GM06990 (cell line): ENCODE measurements around the gene ENOX1.

Source experiments
- DNase-seq: peaks from one replicate; pipeline ENCODE4 v3.0.0-alpha.2; 2011; ENCODE audit not compliant: insufficient read length; ENCODE audit errors: extremely low read depth
- H3K27me3 ChIP-seq: replicated peaks from 2 replicates; pipeline ENCODE4 v1.6.0; 2011; ENCODE audit warnings: low read length; ENCODE audit not compliant: control insufficient read depth, insufficient read depth
- H3K36me3 ChIP-seq: 2 replicates; pipeline ENCODE4 v1.5.1; 2011; ENCODE audit warnings: low read length; ENCODE audit not compliant: control insufficient read depth, insufficient read depth
- H3K4me3 ChIP-seq: replicated peaks from 2 replicates; pipeline ENCODE4 v1.5.1; 2011; ENCODE audit warnings: low read depth, mild to moderate bottlenecking, control low read depth, low read length
- TF ChIP-seq, protein P1 (sequence below): IDR thresholded peaks from 2 replicates; pipeline ENCODE4 v1.5.1; 2011; ENCODE audit warnings: low read length, control low read depth, mild to moderate bottlenecking, inconsistent platforms; ENCODE audit not compliant: insufficient read depth, poor library complexity, severe bottlenecking

The ENOX1 gene

DNA sequence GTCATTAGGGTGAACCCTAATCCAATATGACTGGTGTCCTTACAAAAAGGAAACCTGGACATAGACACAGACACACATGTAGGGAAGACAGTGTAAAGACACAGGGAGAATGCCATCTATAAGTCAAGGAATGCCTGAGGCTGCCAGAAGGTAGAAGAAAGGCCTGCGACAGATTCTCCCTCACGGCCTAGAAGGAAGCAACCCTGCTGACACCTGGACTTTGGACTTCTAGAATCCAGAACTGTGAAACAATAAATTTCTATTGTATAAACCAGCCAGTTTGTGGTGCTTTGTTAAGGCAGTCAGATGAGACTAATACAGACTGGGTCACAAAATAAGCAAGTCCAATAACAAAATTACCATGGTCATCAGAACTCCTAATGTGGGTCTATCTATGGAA is 120.4 kb downstream of the ENOX1 start:
- DNase-seq, result no peak
- TF ChIP-seq, protein P1, sequence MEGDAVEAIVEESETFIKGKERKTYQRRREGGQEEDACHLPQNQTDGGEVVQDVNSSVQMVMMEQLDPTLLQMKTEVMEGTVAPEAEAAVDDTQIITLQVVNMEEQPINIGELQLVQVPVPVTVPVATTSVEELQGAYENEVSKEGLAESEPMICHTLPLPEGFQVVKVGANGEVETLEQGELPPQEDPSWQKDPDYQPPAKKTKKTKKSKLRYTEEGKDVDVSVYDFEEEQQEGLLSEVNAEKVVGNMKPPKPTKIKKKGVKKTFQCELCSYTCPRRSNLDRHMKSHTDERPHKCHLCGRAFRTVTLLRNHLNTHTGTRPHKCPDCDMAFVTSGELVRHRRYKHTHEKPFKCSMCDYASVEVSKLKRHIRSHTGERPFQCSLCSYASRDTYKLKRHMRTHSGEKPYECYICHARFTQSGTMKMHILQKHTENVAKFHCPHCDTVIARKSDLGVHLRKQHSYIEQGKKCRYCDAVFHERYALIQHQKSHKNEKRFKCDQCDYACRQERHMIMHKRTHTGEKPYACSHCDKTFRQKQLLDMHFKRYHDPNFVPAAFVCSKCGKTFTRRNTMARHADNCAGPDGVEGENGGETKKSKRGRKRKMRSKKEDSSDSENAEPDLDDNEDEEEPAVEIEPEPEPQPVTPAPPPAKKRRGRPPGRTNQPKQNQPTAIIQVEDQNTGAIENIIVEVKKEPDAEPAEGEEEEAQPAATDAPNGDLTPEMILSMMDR, result no peak
- Histone ChIP-seq H3K4me3 (no peak overlapping the region), H3K27me3 (no peaks in the 10 kb centered on the region), H3K36me3 (no peaks in the 10 kb centered on the region)

DNA sequence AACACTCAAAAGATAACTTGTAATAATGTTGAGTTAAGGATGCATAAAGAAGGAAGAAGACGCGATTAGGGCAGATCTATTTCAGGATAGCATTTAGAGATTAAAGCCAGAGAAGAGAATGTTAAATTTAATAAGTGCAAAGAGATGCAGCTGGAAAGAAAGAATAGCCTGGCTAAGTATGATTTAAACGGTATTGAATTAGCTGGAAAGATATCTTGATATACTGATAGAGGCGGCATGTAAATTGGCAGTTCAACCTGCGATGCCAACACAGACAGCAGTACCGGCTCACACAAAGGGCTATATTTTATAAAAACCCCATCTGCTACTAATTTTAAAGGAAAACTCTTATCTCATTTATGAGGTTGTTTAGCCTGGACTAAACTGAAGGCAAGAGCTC is 121.4 kb downstream of the ENOX1 start:
- no peak overlapping the region for H3K4me3 ChIP-seq
- DNase-seq, result no peak
- TF ChIP-seq, protein P1, result no peak
- H3K36me3 ChIP-seq, result no peaks in the 10 kb centered on the region
- no peaks in the 10 kb centered on the region for H3K27me3 ChIP-seq

DNA sequence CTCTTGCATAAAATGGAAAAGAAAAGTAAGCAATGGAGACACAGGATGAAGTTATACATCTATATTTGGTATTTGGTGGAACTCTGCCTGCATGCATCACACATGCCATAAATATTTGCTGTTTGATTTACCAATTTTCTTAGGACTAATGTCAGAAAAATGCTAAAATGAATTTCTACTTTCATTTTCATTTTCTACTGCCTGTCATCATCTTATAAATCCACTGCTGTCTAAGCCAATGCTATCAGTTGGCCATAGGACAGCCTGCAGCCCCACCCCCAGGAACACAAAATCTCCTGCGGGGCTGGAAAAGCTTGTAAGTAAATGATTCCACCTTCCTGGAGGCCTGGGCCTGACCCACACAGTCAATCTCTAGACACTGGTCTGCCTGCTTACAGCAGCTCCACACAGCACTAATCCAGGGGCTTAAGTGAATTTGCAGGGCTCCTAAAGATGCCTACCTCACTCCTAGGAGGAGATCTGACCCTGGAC is 122.0 kb downstream of the ENOX1 start:
- TF ChIP-seq, protein P1, result no peak
- no peaks in the 10 kb centered on the region for H3K27me3 ChIP-seq
- no peak for DNase-seq
- no peaks in the 10 kb centered on the region for H3K36me3 ChIP-seq
- H3K4me3 ChIP-seq, result no peak overlapping the region

DNA sequence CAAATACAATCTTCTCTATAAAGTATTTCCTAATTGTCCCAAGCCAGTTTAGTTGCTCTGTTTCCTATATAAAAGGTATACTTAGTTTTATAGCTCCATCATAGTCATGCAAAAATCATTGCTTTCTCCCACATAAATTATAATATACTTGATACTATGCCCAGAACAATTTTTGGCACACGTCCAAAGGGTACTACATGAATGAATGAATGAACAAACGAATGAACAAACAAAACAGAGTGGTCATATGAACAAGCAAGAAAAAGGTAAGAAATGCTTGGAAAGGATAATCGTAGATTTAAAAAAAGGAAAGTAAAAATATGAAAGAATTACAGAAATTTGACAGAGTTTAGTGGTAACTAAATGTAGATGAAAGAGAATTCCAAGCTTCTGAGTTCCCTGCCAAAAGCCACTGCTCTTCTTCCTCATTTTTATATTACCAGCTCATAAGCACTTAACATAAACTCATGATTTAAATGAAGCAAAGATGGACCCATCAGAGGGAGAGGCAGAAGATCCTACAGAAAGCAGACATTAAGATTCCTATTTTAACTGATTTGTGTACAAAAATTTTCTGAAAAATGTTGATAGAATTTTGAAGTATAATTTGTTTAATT is 123.2 kb downstream of the ENOX1 start:
- no peaks in the 10 kb centered on the region for H3K36me3 ChIP-seq
- no peak for DNase-seq
- TF ChIP-seq, protein P1, result no peak
- H3K4me3 ChIP-seq, result no peak overlapping the region
- H3K27me3 ChIP-seq, result no peaks in the 10 kb centered on the region

DNA sequence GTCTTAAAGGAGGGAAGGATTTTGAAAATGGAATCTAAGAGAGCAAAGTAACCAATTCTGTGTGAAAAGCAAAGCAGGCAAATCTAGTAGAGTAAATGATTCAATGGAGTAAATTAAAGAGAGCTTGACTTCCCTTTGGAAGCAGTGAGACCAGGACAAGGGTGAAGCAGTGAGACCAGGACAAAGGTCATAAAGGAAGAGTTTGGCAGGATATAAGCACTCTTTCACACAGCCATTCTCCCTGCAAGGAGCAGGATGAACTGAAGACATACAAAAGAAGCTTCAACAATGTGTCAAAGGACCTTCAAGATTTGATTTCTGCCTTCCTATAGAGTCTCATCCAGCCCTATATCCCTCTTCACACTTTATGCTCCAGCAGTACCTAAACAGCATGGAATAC is 123.8 kb downstream of the ENOX1 start:
- no peak for DNase-seq
- Histone ChIP-seq H3K4me3 (no peak overlapping the region), H3K36me3 (no peaks in the 10 kb centered on the region), H3K27me3 (no peaks in the 10 kb centered on the region)
- TF ChIP-seq, protein P1, result no peak
